ENCODE results near the gene EEF1G.

GRCh38 chr11:62575837-62576236 is 2.1 kb upstream of the EEF1G start:
- TF ChIP-seq POLR2A (IDR thresholded peaks at IDR 0.05; ENCODE audit: extremely low read depth, insufficient read length) (no peak), CTCF (IDR thresholded peaks at IDR 0.05; ENCODE audit: low read depth, low read length) (no peak)
